ENCODE results near the gene ATXN7L2.
"Not testable (repeated sequence)": the region's sequence is repeated elsewhere in the genome, so short reads cannot be mapped to it uniquely, and the experiment has no call there.

ATXN7L2 gene

DNA sequence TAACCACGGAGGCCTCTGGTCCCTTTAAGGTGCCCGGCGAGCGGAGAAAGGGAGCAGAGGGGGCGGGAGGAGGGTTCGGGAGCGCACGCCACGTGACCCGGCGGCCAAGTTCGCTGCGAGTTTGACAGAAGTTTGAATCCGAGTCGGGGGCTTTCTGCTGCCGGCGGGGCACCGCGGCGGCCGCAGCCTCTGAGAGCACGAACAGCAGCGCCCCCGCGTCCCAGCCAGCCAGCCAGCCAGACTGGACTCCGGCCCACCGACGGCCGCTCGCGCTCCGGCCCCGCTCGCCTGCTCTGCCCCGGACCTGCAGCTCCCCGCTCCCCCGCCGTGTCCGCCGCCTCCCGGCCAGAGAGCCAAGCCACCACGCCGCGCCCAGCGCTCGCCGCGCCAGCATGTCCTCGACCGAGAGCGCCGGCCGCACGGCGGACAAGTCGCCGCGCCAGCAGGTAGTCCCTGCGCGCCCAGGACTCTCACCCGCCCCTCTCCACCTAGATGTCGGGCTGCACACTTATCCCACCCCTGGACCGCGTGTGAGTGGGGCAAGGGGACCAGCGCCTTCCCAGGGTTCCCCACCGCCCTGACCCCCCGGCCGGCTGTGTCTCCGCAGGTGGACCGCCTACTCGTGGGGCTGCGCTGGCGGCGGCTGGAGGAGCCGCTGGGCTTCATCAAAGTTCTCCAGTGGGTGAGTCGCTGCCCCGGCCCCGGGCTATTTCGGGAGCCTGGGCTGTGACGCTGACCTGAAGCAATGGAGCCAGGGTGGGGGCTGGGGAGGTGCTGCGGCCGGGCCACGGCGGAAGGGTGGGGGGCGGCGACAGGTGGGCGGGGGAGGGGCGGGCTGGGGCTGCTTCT lies 17.0 kb upstream of the ATXN7L2 start, which contains the start of gene SYPL2:
Gene SYPL2 (plus strand): TSS at position 95 of the 849 bp plus-strand sequence. CDS start 298 bp downstream, at position 393.
- TF ChIP-seq, protein P1, sequence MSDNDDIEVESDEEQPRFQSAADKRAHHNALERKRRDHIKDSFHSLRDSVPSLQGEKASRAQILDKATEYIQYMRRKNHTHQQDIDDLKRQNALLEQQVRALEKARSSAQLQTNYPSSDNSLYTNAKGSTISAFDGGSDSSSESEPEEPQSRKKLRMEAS (IDR thresholded peaks at IDR 0.05; ENCODE audit: low read depth, low read length): no peak
- TF ChIP-seq MYC (IDR thresholded peaks at IDR 0.05; ENCODE audit: low read depth, low read length) (no peak), CTCF (IDR thresholded peaks at IDR 0.05; ENCODE audit: low read depth, low read length) (no peak), POLR2A (IDR thresholded peaks at IDR 0.05; ENCODE audit: extremely low read depth, insufficient read length) (no peak)
- DNase-seq (ENCODE audit: low read depth): no peak
- H3K4me3 ChIP-seq (ENCODE audit: low read depth, low read length): no peak within 1 kb of the TSS

DNA sequence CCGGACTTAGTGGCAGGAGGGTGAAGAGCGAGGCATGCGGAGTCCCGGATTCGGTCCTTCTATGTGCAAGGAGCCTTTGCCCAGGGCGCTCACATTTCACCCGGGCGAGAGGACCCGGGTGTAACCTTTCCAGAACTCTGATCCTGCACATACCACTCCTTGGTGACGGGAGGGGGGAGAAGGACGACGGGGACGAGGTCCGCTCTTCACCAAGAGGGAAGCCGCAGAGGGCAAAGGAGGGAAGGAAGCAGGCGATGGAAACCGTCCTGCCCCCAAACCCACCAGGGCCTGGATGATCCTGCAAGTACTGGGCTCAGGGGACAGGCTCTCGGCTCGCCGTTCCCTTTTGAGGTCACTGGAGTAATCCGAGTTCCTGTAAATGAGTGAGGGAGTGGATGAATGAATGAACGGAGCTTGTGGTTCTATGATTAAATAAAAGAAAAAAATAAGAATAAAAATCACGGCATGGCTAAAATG lies 16.4 kb upstream of the ATXN7L2 start:
- no peak for DNase-seq (ENCODE audit: low read depth)
- TF ChIP-seq CTCF (IDR thresholded peaks at IDR 0.05; ENCODE audit: low read depth, low read length): no peak
- no peak for TF ChIP-seq POLR2A (IDR thresholded peaks at IDR 0.05; ENCODE audit: extremely low read depth, insufficient read length)
- TF ChIP-seq MYC (IDR thresholded peaks at IDR 0.05; ENCODE audit: low read depth, low read length): no peak
- TF ChIP-seq, protein P1 (IDR thresholded peaks at IDR 0.05; ENCODE audit: low read depth, low read length): no peak
- no peak overlapping the region for H3K4me3 ChIP-seq (ENCODE audit: low read depth, low read length)

DNA sequence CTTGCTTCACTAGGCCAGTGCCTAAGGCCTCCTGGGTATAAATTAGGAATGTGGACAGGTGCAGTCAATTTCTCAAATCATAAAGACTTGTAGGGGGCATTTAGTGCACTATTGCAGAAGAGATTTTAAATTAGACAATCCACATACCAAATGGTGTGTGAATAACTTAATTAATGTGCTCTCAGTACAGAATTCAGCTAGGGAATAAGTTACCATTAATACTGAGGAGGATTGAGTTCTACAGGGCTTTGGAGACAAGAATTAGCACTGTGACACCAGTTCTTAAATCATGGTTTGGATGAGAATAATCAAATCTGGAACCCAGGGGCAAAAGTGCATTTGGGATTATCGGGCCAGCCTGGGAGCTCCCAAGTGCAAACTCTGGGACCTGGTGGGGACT lies 15.6 kb upstream of the ATXN7L2 start:
- no peak overlapping the region for H3K4me3 ChIP-seq (ENCODE audit: low read depth, low read length)
- TF ChIP-seq MYC (IDR thresholded peaks at IDR 0.05; ENCODE audit: low read depth, low read length) (no peak), CTCF (IDR thresholded peaks at IDR 0.05; ENCODE audit: low read depth, low read length) (no peak), POLR2A (IDR thresholded peaks at IDR 0.05; ENCODE audit: extremely low read depth, insufficient read length) (no peak)
- TF ChIP-seq, protein P1 (IDR thresholded peaks at IDR 0.05; ENCODE audit: low read depth, low read length): no peak
- DNase-seq (ENCODE audit: low read depth): no peak

GRCh38 chr1:109468903-109469302 lies 14.8 kb upstream of the ATXN7L2 start:
- TF ChIP-seq, protein P1 (IDR thresholded peaks at IDR 0.05; ENCODE audit: low read depth, low read length): no peak
- TF ChIP-seq POLR2A (IDR thresholded peaks at IDR 0.05; ENCODE audit: extremely low read depth, insufficient read length): no peak
- no peak for TF ChIP-seq MYC (IDR thresholded peaks at IDR 0.05; ENCODE audit: low read depth, low read length)
- TF ChIP-seq CTCF (IDR thresholded peaks at IDR 0.05; ENCODE audit: low read depth, low read length): no peak
- DNase-seq (ENCODE audit: low read depth): no peak
- H3K4me3 ChIP-seq (ENCODE audit: low read depth, low read length): no peak overlapping the region

GRCh38 chr1:109470245-109470644 lies 13.5 kb upstream of the ATXN7L2 start:
- H3K4me3 ChIP-seq (ENCODE audit: low read depth, low read length): no peak overlapping the region
- no peak for TF ChIP-seq POLR2A (IDR thresholded peaks at IDR 0.05; ENCODE audit: extremely low read depth, insufficient read length)
- no peak for DNase-seq (ENCODE audit: low read depth)

DNA sequence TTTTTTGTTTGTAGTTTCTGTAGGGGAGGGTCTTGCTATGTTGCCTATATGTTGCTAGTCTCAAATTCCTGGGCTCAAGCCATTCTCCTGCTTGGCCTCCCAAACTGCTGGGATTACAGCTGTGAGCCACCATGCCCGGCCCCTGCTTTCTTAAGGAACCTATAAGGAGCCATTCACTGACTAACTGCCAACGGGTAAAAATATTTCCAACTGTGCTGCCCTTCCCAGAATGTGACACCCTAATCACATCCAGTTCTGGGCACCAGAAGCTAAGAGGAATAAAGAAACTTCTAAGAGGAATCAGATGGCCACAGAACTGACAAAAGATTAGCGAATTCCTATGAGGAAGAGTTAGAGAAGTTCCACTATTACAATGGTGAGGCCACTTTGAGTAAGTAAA lies 10.9 kb upstream of the ATXN7L2 start:
- no peak overlapping the region for H3K4me3 ChIP-seq (ENCODE audit: low read depth, low read length)
- TF ChIP-seq POLR2A (IDR thresholded peaks at IDR 0.05; ENCODE audit: extremely low read depth, insufficient read length): no peak
- TF ChIP-seq MYC (IDR thresholded peaks at IDR 0.05; ENCODE audit: low read depth, low read length): no peak
- TF ChIP-seq, protein P1 (IDR thresholded peaks at IDR 0.05; ENCODE audit: low read depth, low read length): no peak
- no peak for TF ChIP-seq CTCF (IDR thresholded peaks at IDR 0.05; ENCODE audit: low read depth, low read length)
- DNase-seq (ENCODE audit: low read depth): no peak

DNA sequence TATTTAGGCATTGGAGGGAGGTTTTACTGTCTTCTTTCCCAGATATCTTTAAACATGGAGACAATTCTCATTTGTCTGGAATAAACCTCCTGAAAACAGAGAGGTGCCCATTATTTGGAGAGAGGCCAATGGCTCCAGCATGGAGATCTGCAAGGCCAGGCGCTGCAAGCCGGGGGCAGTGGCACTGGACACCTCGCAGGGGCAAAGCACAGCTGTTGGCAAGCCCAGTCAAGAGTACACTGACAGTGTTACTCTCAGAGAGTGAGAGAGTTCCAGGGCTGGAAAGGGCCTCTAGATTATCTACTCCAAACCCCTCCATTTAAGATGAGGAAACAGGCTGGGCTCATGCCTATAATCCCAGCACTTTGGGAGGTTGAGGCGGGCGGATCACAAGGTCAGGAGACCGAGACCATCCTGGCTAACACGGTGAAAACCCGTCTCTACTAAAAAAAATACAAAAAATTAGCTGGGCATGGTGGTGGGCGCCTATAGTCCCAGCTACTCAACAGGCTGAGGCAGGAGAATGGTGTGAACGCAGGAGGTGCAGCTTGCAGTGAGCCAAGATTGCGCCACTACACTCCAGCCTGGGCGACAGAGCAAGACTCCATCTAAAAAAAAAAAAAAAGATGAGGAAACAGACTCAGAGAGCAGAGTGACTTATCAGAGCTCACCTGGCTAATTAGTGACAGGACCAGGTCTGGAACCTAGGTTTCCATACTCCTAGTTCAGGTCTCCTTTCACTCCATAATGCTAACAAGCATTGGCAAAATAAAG lies 10.2 kb upstream of the ATXN7L2 start:
- not testable (repeated sequence) for DNase-seq (ENCODE audit: low read depth)

More for the DNA sequence above, 10.2 kb upstream of the ATXN7L2 start:
- H3K4me3 ChIP-seq (ENCODE audit: low read depth, low read length): not testable (repeated sequence)
